Progenitor cell of endocrine pancreas (in vitro differentiated cells): Measurements from ENCODE around the gene THBS1. TPM values are rescaled to one million over a fixed set of nuclear protein-coding genes. Genes with fewer than 3 reads are reported as not detected.

Source experiments
- DNase-seq: peaks from one replicate; pipeline ENCODE4 v3.0.0; 2021; ENCODE audit warnings: low spot score; ENCODE audit not compliant: unreplicated experiment
- H3K27ac Mint-ChIP-seq: 2 replicates; pipeline ENCODE4 v1.8.0; 2021; ENCODE audit warnings: mild to moderate bottlenecking, moderate library complexity, mixed read lengths
- H3K27me3 Mint-ChIP-seq: 2 replicates; pipeline ENCODE4 v1.8.0; 2021; ENCODE audit warnings: mixed read lengths
- H3K36me3 Mint-ChIP-seq: 2 replicates; pipeline ENCODE4 v1.8.0; 2022; ENCODE audit warnings: mixed read lengths; ENCODE audit not compliant: insufficient read depth
- H3K4me1 Mint-ChIP-seq: 2 replicates; pipeline ENCODE4 v1.8.0; 2021; ENCODE audit warnings: low read depth, mixed read lengths
- H3K4me3 Mint-ChIP-seq: 2 replicates; pipeline ENCODE4 v1.8.0; 2021; ENCODE audit warnings: low read depth, mild to moderate bottlenecking, moderate library complexity, mixed read lengths
- H3K9me3 Mint-ChIP-seq: 2 replicates; pipeline ENCODE4 v1.8.0; 2021; ENCODE audit warnings: low read depth, mixed read lengths
- CTCF ChIP-seq: fragments of 200-600 bp; sonication (generic); IDR thresholded peaks from one replicate; pipeline ENCODE4 v1.5.0; 2021; ENCODE audit warnings: antibody characterized with exemption, mild to moderate bottlenecking; ENCODE audit not compliant: unreplicated experiment
- total RNA-seq: library from RNA; stranded (reverse); gene quantifications from 2 replicates; pipeline ENCODE4 v1.2.1, GENCODE V29; 2021

THBS1 gene
- total RNA-seq, 1 donor from 2014 or later = 22.9 TPM

GRCh38 chr15:39618063-39618823 is 37.4 kb downstream of the THBS1 start:
- Mint-ChIP-seq H3K36me3 (peaks cover 2% of the 10 kb centered on the region), H3K4me1 (peaks cover 4% of the 10 kb centered on the region), H3K4me3 (no peak overlapping the region), H3K27ac (no peak overlapping the region), H3K27me3 (no peaks in the 10 kb centered on the region), H3K9me3 (peaks cover 17% of the 10 kb centered on the region)
- TF ChIP-seq CTCF = no peak
- DNase-seq = no peak

GRCh38 chr15:39621210-39621609 is 40.3 kb downstream of the THBS1 start:
- no peaks in the 10 kb centered on the region for H3K36me3 Mint-ChIP-seq
- no peak overlapping the region for H3K27ac Mint-ChIP-seq
- no peak overlapping the region for H3K4me3 Mint-ChIP-seq
- H3K27me3 Mint-ChIP-seq = no peaks in the 10 kb centered on the region
- no peak for TF ChIP-seq CTCF
- H3K4me1 Mint-ChIP-seq = peaks cover 4% of the 10 kb centered on the region
- no peak for DNase-seq
- H3K9me3 Mint-ChIP-seq = peaks cover 3% of the 10 kb centered on the region

GRCh38 chr15:39621976-39622375 is 41.1 kb downstream of the THBS1 start:
- TF ChIP-seq CTCF = no peak
- H3K36me3 Mint-ChIP-seq = no peaks in the 10 kb centered on the region

GRCh38 chr15:39622660-39623516 is 42.0 kb downstream of the THBS1 start:
- Mint-ChIP-seq H3K9me3 (peaks cover 3% of the 10 kb centered on the region), H3K4me3 (no peak overlapping the region), H3K27ac (no peak overlapping the region), H3K36me3 (no peaks in the 10 kb centered on the region), H3K4me1 (peaks cover 4% of the 10 kb centered on the region), H3K27me3 (no peaks in the 10 kb centered on the region)
- DNase-seq = no peak
- TF ChIP-seq CTCF = no peak

More at GRCh38 chr15:39621976-39622375, 41.1 kb downstream of the THBS1 start:
- Mint-ChIP-seq H3K27ac (no peak overlapping the region), H3K27me3 (no peaks in the 10 kb centered on the region), H3K4me1 (peaks cover 4% of the 10 kb centered on the region), H3K9me3 (peaks cover 3% of the 10 kb centered on the region), H3K4me3 (no peak overlapping the region)
- no peak for DNase-seq

GRCh38 chr15:39623529-39623931 is 42.7 kb downstream of the THBS1 start:
- peaks cover 3% of the 10 kb centered on the region for H3K9me3 Mint-ChIP-seq
- H3K4me3 Mint-ChIP-seq = no peak overlapping the region
- TF ChIP-seq CTCF = no peak
- no peak for DNase-seq
- H3K4me1 Mint-ChIP-seq = peaks cover 7% of the 10 kb centered on the region
- H3K27me3 Mint-ChIP-seq = no peaks in the 10 kb centered on the region
- no peak overlapping the region for H3K27ac Mint-ChIP-seq
- H3K36me3 Mint-ChIP-seq = no peaks in the 10 kb centered on the region
